Ovary (tissue), 9 donors: Measurements from ENCODE around the gene SULF2. TPM values are rescaled to one million over a fixed set of nuclear protein-coding genes. Genes with fewer than 3 reads are reported as not detected.
"Not testable (repeated sequence)": the region's sequence is repeated elsewhere in the genome, so short reads cannot be mapped to it uniquely, and the experiment has no call there.

ENCODE experiments used
- DNase-seq, 5 donors: peaks; one replicate each; pipeline ENCODE4 v3.0.0-alpha.2; 2019 to 2020
- H3K27ac ChIP-seq, 2 donors: fragments of 200-600 bp; one replicate each; pipeline versions ENCODE4 v1.5.1 to v1.8.0; 2019 to 2022
- H3K27me3 ChIP-seq: fragments of 200-600 bp; one replicate; pipeline ENCODE4 v1.8.0; 2022
- H3K36me3 ChIP-seq: fragments of 200-600 bp; sonication (generic); one replicate; pipeline ENCODE4 v1.5.1; 2019
- H3K4me1 ChIP-seq: one replicate; pipeline ENCODE4 v1.8.1; 2013; ENCODE audit warnings: mild to moderate bottlenecking, moderate library complexity; ENCODE audit not compliant: insufficient read depth
- H3K4me3 ChIP-seq: fragments of 200-600 bp; sonication (generic); one replicate; pipeline ENCODE4 v1.5.1; 2017
- H3K9me3 ChIP-seq, 2 donors: fragments of 200-600 bp in 1 of 2; sonication (generic) in 1 of 2; one replicate each; pipeline versions ENCODE4 v1.5.1 to v1.8.1; 2013 to 2019; ENCODE audit warnings: mild to moderate bottlenecking in 1 of 2, moderate library complexity in 1 of 2
- EP300 ChIP-seq: sonication (generic); formaldehyde crosslinking; IDR thresholded peaks from one replicate; pipeline ENCODE4 v1.6.1; 2017; ENCODE audit warnings: antibody characterized with exemption
- POLR2A ChIP-seq: fragments of 450-650 bp; IDR thresholded peaks from one replicate; pipeline ENCODE4 v1.6.1; 2017; ENCODE audit warnings: antibody characterized with exemption, mild to moderate bottlenecking, moderate library complexity
- WGBS, 3 donors: extraction: QIAGEN DNeasy Blood & Tissue Kit in 1 of 3; methylation state at CpG; one replicate each; pipeline versions ENCODE4 v1.1.5 to v1.1.7; 2013 to 2017; 5-methylcytosine and 5-hydroxymethylcytosine counted together
- intact Hi-C, 4 donors: fragments of 100-400 bp; cut with DNase I; formaldehyde crosslinking; loops; one replicate each; pipeline versions ENCODE4 v1.11.0 to v1.15.1; 2022 to 2023
- polyA plus RNA-seq, 2 donors: library from polyadenylated mRNA; stranded (reverse); fragments of 200-250 nt in 1 of 2; fragments of 350-450 nt in 1 of 2; fragmentation: Illumina TruSeq in 1 of 2; extraction: RNeasy Lipid Tissue Mini Kit (QIAGEN cat#74804) in 1 of 2; gene quantifications; one replicate each; pipeline ENCODE4 v1.2.3, GENCODE V29; 2013 to 2014
- total RNA-seq, 7 donors: library from RNA; depleted of rRNA in 2 of 7; stranded (reverse); fragments of >200 nt in 2 of 7; fragmentation: NEBNext Ultra II Directional in 3 of 7; extraction: Animal tissue kit (Norgen Biotek cat#: 25700) in 3 of 7; gene quantifications; one replicate each; pipeline versions ENCODE4 v1.1.0 to v1.2.4, GENCODE V29; 2016 to 2023
- TF ChIP-seq, protein P1 (sequence below), 3 donors: fragments of 450-650 bp in 2 of 3; fragments of 200-600 bp in 1 of 3; IDR thresholded peaks; one replicate each; pipeline versions ENCODE4 v1.5.1 to v1.8.0; 2016 to 2022; ENCODE audit warnings: antibody characterized with exemption in 3 of 3, mild to moderate bottlenecking in 1 of 3
- donor health status: DM: no; HTN: no; CAD: no; lungs with moderate emphysema.
- donor health status: DM: no; HTN: no; CAD: no.
- donor health status: Bipolar disorder and iron deficiency.
- donor health status: DM: yes; HTN: yes; CAD: no.
- donor health status: DM: no; HTN: no; CAD: no.
- donor health status: DM: yes; HTN: yes; CAD: no.

The SULF2 gene
- total and polyA plus RNA-seq, 9 donors: 128 to 423 (median 362) TPM

- Histone ChIP-seq H3K9me3 (no peaks in the 10 kb centered on the region), H3K4me1 (peaks cover 4% of the 10 kb centered on the region), H3K36me3 (no peaks in the 10 kb centered on the region), H3K27me3 (no peaks in the 10 kb centered on the region), H3K4me3 (no peak overlapping the region), H3K27ac (no peak overlapping the region)
- 88 to 94% (median 94%) methylated on average over 9 of the region's 9 CpGs for WGBS, 3 donors
- no peak for DNase-seq
- TF ChIP-seq EP300: no peak
- TF ChIP-seq, protein P1, sequence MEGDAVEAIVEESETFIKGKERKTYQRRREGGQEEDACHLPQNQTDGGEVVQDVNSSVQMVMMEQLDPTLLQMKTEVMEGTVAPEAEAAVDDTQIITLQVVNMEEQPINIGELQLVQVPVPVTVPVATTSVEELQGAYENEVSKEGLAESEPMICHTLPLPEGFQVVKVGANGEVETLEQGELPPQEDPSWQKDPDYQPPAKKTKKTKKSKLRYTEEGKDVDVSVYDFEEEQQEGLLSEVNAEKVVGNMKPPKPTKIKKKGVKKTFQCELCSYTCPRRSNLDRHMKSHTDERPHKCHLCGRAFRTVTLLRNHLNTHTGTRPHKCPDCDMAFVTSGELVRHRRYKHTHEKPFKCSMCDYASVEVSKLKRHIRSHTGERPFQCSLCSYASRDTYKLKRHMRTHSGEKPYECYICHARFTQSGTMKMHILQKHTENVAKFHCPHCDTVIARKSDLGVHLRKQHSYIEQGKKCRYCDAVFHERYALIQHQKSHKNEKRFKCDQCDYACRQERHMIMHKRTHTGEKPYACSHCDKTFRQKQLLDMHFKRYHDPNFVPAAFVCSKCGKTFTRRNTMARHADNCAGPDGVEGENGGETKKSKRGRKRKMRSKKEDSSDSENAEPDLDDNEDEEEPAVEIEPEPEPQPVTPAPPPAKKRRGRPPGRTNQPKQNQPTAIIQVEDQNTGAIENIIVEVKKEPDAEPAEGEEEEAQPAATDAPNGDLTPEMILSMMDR (IDR thresholded peaks at IDR 0.05): no peak
- no peak for TF ChIP-seq POLR2A
- intact Hi-C loops: no loop called here
Measured at GRCh38 chr20:47796971-47797370, 11.7 kb upstream of the SULF2 start.

- H3K27ac ChIP-seq: no peak overlapping the region
Measured at GRCh38 chr20:47795214-47795907, 10.1 kb upstream of the SULF2 start.

GRCh38 chr20:47794264-47794663 lies 9.0 kb upstream of the SULF2 start:
- H3K27me3 ChIP-seq, H3K27ac ChIP-seq, H3K4me3 ChIP-seq, intact Hi-C loops, H3K36me3 ChIP-seq, H3K9me3 ChIP-seq, DNase-seq, H3K4me1 ChIP-seq: not testable (repeated sequence)
- 97 to 98% (median 97%) methylated on average over 6 of the region's 6 CpGs for WGBS, 3 donors

More at GRCh38 chr20:47795214-47795907, 10.1 kb upstream of the SULF2 start:
- intact Hi-C loops: no loop called here
- WGBS, 3 donors: 88 to 92% (median 91%) methylated on average over 17 of the region's 17 CpGs
- Histone ChIP-seq H3K4me1 (peaks cover 8% of the 10 kb centered on the region), H3K27me3 (no peaks in the 10 kb centered on the region), H3K4me3 (no peak overlapping the region), H3K9me3 (no peaks in the 10 kb centered on the region), H3K36me3 (no peaks in the 10 kb centered on the region)
- DNase-seq: no peak
- TF ChIP-seq, protein P1 (IDR thresholded peaks at IDR 0.05): no peak
- no peak for TF ChIP-seq POLR2A
- no peak for TF ChIP-seq EP300

- peaks cover 8% of the 10 kb centered on the region for H3K4me1 ChIP-seq
- intact Hi-C loops: no loop called here
- no peaks in the 10 kb centered on the region for H3K9me3 ChIP-seq
- peak overlapping the region; percentile 14 for H3K4me3 ChIP-seq
- H3K27ac ChIP-seq: peak overlapping the region in 1 of 2 donors; percentile 79
- no peaks in the 10 kb centered on the region for H3K27me3 ChIP-seq
- peak; percentile 73 to 88 (median 81) for DNase-seq
- TF ChIP-seq EP300: no peak
- no peak for TF ChIP-seq POLR2A
- TF ChIP-seq, protein P1 (IDR thresholded peaks at IDR 0.05): no peak
- 24 to 36% (median 25%) methylated on average over 9 of the region's 9 CpGs for WGBS, 3 donors
- H3K36me3 ChIP-seq: no peaks in the 10 kb centered on the region
Measured at GRCh38 chr20:47792021-47792618, 6.8 kb upstream of the SULF2 start.

- H3K4me1 ChIP-seq: peaks cover 8% of the 10 kb centered on the region
- DNase-seq: no peak
- 95 to 100% (median 97%) methylated on average over 2 of the region's 2 CpGs for WGBS, 3 donors
- no peak overlapping the region for H3K4me3 ChIP-seq
- H3K9me3 ChIP-seq: no peaks in the 10 kb centered on the region
- H3K36me3 ChIP-seq: no peaks in the 10 kb centered on the region
- TF ChIP-seq POLR2A: no peak
- H3K27ac ChIP-seq: peak overlapping the region in 1 of 2 donors; percentile 79
- no peaks in the 10 kb centered on the region for H3K27me3 ChIP-seq
- intact Hi-C loops: no loop called here
Measured at GRCh38 chr20:47791084-47791599, 5.9 kb upstream of the SULF2 start.
